ENCODE data around the gene ATP10D.

ATP10D gene

GRCh38 chr4:47590325-47590724, 105.2 kb downstream of the ATP10D start:
- no peak for DNase-seq (ENCODE audit: low read depth)

GRCh38 chr4:47597696-47598095, 112.6 kb downstream of the ATP10D start:
- DNase-seq (ENCODE audit: low read depth): no peak

DNA sequence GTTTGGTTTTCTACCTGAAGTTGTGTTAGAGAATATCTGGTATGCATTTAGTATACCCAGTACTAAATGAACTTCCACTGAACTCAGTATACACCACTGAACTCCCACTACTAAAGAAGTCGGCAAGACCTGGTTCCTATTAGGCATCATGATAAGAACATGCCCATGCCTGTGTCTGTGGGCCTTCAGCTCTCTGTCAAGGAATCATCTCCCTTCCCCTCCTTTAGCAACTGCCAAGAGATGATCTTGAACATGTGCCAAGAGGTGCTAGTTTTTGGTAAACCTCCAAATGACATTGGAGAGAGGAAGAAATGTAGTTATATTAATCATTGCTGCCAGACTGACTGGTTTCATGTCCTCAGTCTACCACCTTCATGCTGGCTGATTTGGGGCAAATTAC, 113.2 kb downstream of the ATP10D start:
- no peak for DNase-seq (ENCODE audit: low read depth)

GRCh38 chr4:47598896-47599295, 113.8 kb downstream of the ATP10D start:
- DNase-seq (ENCODE audit: low read depth): no peak

DNA sequence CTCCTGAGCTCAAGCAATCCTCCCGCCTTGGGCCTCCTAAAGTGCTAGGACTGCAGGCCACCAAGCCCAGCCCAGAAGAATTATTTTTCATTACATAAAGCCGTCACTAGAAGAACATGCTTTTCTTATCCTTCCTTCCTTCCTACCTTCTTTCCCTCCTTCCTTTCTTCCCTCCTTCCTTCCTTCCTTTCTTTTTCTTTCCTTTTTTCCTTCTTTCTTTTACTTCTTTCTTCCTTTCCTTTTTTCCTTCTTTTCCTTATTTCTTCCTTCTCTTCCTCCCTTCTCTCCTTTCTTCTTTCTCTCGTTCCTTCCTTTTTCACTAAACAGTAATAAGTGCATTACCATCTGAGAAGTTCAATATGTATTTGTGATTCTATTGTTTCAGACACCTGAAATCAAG, 121.4 kb downstream of the ATP10D start:
- no peak for DNase-seq (ENCODE audit: low read depth)

- DNase-seq (ENCODE audit: low read depth): peak; percentile 19
These were observed 127.3 kb downstream of the ATP10D start for GRCh38 chr4:47612116-47613023.

- DNase-seq (ENCODE audit: low read depth): no peak
These were observed 130.3 kb downstream of the ATP10D start for GRCh38 chr4:47615385-47615784.

DNA sequence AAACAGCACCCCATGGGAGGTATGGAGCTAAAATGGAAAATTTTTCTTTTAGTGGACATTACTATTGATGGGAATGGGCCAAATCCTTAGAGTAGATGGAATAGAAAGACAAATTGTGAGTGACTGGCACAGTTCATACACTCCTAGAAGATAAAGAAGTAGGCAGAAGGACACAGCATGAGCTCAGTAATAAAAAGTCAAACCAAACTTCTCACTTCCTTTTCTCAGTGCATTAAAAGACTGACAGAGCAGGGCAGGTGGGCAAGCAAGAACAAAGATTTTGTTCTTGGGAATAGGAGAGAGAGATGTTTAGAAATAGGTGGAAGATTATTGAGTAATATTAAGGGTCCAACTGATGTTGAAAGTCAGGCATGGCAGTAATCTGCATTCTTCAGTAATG, 132.5 kb downstream of the ATP10D start:
- DNase-seq (ENCODE audit: low read depth): no peak

- no peak for DNase-seq (ENCODE audit: low read depth)
These were observed 134.6 kb downstream of the ATP10D start for GRCh38 chr4:47619691-47620090.

GRCh38 chr4:47621181-47621580, 136.1 kb downstream of the ATP10D start:
- no peak for DNase-seq (ENCODE audit: low read depth)

DNA sequence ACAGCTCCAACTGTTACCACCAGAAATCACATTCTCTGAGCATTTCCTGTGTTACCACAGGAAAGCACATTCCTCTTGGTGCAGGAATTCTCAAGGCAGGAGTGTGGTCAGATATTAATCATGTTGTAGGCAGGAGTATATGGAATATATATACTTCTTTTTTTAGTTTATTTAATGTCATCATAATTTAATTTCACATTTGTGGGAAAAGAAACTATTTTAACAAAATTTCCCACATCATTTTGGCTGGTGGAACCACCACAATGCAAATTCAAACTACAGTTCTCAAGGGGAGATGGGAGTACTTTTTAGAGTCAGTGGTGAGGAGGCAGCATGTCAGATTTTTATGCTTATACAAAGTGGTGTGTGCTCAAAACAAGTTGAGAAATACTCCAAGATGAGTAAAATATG, 139.0 kb downstream of the ATP10D start:
- DNase-seq (ENCODE audit: low read depth): peak; percentile 95

DNA sequence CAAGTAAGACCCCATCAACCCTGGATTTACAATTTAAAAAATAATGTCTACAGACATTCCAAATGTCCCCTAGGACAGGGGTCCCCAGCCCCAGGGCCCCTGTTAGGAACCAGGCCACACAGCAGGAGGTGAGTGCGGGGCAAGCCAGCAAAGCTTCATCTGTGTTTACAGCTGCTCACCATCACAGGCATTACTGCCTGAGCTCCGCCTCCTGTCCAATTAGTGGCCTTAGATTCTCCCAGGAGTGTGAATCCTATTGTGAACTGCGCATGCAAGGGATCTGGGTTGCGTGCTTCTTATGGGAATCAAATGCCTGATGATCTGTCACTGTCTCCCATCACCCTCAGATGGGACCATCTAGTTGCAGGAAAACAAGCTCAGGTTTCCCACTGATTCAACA, 146.1 kb downstream of the ATP10D start:
- no peak for DNase-seq (ENCODE audit: low read depth)

DNA sequence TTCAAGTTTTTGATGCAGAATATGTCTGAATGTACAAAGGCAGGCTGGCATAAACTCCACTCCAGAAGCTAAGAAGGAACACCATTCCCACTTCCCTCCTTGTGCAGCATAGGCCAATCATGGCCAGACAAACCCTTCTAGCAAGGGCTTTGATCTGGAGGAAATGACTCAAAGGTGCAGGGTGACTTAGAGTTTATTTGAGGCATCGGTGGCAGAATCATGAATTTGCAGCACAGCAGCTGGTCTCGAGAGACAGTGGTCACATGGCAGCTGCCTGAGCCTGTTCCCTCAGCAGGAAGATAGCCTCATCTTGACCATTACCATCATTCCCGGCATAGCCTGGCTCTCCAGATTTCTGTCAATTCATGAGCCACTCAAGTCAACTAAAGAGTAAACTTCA, 154.5 kb downstream of the ATP10D start:
- no peak for DNase-seq (ENCODE audit: low read depth)

DNA sequence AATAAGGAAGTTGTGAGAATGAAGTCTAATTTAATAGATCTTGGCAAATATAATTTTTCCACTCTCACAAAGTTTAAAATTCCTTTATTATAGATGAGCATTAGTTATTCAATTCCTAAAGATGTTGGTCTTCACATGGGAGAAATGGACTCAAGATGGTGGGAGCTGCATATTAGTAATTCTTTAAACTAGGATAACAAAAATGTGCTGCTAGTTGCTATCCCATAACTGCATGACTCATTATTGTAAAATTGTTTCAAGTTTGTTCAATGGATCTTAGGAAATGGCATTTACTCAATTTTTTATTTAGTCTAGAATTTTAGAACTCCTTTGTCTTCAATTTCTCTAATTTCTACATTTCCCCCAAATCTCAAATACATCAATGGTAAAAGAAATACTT, 155.8 kb downstream of the ATP10D start:
- no peak for DNase-seq (ENCODE audit: low read depth)

DNA sequence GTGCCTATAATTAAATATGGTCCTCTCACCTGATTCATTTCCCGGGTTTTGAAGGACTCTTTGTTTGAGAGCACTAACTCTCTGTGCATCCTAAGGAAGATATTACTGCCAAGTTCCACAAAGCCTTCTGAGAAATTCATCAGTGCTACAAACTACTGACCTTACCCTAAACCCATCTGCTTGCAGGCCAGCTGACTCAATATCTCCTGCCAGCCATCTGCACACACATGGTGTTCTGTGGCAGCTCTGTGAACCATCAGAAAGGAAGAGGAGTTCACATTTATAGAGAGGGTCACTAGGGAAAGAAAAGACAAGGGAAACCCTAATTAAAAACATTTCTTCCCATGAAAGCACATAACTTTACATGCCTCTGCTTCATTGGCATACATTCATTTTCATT, 156.7 kb downstream of the ATP10D start:
- peak; percentile 10 for DNase-seq (ENCODE audit: low read depth)

GRCh38 chr4:47642191-47642830, 157.2 kb downstream of the ATP10D start:
- DNase-seq (ENCODE audit: low read depth): no peak
